Neural progenitor cell (in vitro differentiated cells): ENCODE measurements around the gene ARL4A. TPM values are rescaled to one million over a fixed set of nuclear protein-coding genes. Genes with fewer than 3 reads are reported as not detected.
A peak's percentile ranks its signal among the peaks of the same experiment; 100 is the strongest.

Experiments used
- DNase-seq: peaks from one replicate; pipeline ENCODE4 v3.0.0-alpha.2; 2016; ENCODE audit warnings: low spot score
- H2AFZ ChIP-seq: fragments of 200-600 bp; sonication (generic); replicated peaks from 2 replicates; pipeline ENCODE4 v1.6.1; 2016; ENCODE audit warnings: antibody characterized with exemption
- H3F3A ChIP-seq: fragments of 200-600 bp; sonication (generic); 2 replicates; pipeline ENCODE4 v1.6.1; 2016; ENCODE audit warnings: antibody characterized with exemption, low read depth
- H3K27ac ChIP-seq: fragments of 200-600 bp; sonication (generic); 2 replicates; pipeline ENCODE4 v1.5.1; 2016; ENCODE audit warnings: mild to moderate bottlenecking
- H3K27me3 ChIP-seq: fragments of 200-600 bp; sonication (generic); 2 replicates; pipeline ENCODE4 v1.6.1; 2016; ENCODE audit warnings: mild to moderate bottlenecking, moderate library complexity
- H3K36me3 ChIP-seq: fragments of 200-600 bp; sonication (generic); 2 replicates; pipeline ENCODE4 v1.5.1; 2016
- H3K4me1 ChIP-seq: fragments of 200-600 bp; sonication (generic); 2 replicates; pipeline ENCODE4 v1.6.1; 2016; ENCODE audit warnings: mixed run types
- H3K4me2 ChIP-seq: fragments of 200-600 bp; sonication (generic); 2 replicates; pipeline ENCODE4 v1.6.1; 2016
- H3K4me3 ChIP-seq: fragments of 200-600 bp; sonication (generic); 2 replicates; pipeline ENCODE4 v1.5.1; 2016
- H3K79me2 ChIP-seq: fragments of 200-600 bp; sonication (generic); 2 replicates; pipeline ENCODE4 v1.6.1; 2016; ENCODE audit warnings: low read depth
- H3K9ac ChIP-seq: fragments of 200-600 bp; sonication (generic); 2 replicates; pipeline ENCODE4 v1.6.1; 2016
- H3K9me3 ChIP-seq: fragments of 200-600 bp; sonication (generic); 2 replicates; pipeline ENCODE4 v1.5.1; 2016; ENCODE audit warnings: low read depth
- H4K20me1 ChIP-seq: fragments of 200-600 bp; sonication (generic); 2 replicates; pipeline ENCODE4 v1.6.1; 2016; ENCODE audit warnings: low read depth
- H3K27ac Mint-ChIP-seq: 3 replicates; pipeline ENCODE4 v1.8.0; 2021; ENCODE audit warnings: mixed read lengths
- H3K27me3 Mint-ChIP-seq: 2 replicates; pipeline ENCODE4 v1.8.0; 2022; ENCODE audit warnings: low read depth, mild to moderate bottlenecking, inconsistent platforms, moderate library complexity, mixed read lengths; ENCODE audit not compliant: insufficient read depth
- H3K36me3 Mint-ChIP-seq: 3 replicates; pipeline ENCODE4 v1.8.0; 2021; ENCODE audit warnings: mixed read lengths
- H3K4me1 Mint-ChIP-seq: 3 replicates; pipeline ENCODE4 v1.8.0; 2021; ENCODE audit warnings: mixed read lengths
- H3K4me3 Mint-ChIP-seq: 3 replicates; pipeline ENCODE4 v1.8.0; 2021; ENCODE audit warnings: mild to moderate bottlenecking, moderate library complexity, mixed read lengths
- H3K9me3 Mint-ChIP-seq: 3 replicates; pipeline ENCODE4 v1.8.0; 2020; ENCODE audit warnings: mixed read lengths
- EZH2 ChIP-seq: fragments of 200-600 bp; sonication (generic); IDR thresholded peaks from 2 replicates; pipeline ENCODE4 v1.6.1; 2017; ENCODE audit warnings: antibody characterized with exemption, mild to moderate bottlenecking, moderate library complexity
- EZH2phosphoT487 ChIP-seq: fragments of 200-600 bp; sonication (generic); IDR thresholded peaks from 2 replicates; pipeline ENCODE4 v1.6.1; 2017; ENCODE audit warnings: antibody characterized with exemption
- total RNA-seq: library from RNA; depleted of rRNA; stranded (reverse); fragments of >200 nt; gene quantifications from 2 replicates; pipeline ENCODE4 v1.2.3, GENCODE V29; 2015; ENCODE audit warnings: low replicate concordance
- TF ChIP-seq, protein P1 (sequence below): fragments of 200-600 bp; sonication (generic); IDR thresholded peaks from 2 replicates; pipeline ENCODE4 v1.5.1; 2017; ENCODE audit warnings: antibody characterized with exemption, mild to moderate bottlenecking

Gene ARL4A
- total RNA-seq, 1 donor from 2014 or later = 43.5 TPM

DNA sequence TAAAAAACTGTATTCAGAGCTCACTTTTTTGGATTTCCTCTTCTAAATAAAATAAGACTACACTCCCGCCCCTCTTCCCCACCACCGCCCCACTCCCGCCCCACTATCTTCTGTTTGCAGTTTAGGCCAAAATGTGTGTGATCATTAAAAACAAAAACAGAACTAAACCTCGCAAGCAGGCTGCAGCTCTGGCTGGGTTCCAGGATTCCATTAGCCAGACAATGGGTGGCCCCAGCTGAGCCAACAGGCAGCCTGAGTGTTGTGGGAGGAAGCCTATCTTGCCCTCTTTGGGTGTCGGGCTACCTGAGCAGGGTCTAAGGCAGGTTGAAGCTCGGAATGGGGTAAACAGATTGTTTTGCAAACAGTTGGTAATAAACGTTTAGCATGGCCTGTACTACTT is 41.7 kb downstream of the ARL4A start:
- no peaks in the 10 kb centered on the region for H3K9me3 ChIP-seq
- no peaks in the 10 kb centered on the region for H4K20me1 ChIP-seq
- no peaks in the 10 kb centered on the region for H3K27me3 ChIP-seq
- H3F3A ChIP-seq = no peaks in the 10 kb centered on the region
- H3K4me2 ChIP-seq = peak overlapping the region; percentile 15
- DNase-seq = peak; percentile 55
- H3K27ac Mint-ChIP-seq = no peak overlapping the region
- peaks cover 3% of the 10 kb centered on the region for H3K27me3 Mint-ChIP-seq
- peak overlapping the region; percentile 90 for H2AFZ ChIP-seq
- TF ChIP-seq EZH2 (no peak), EZH2phosphoT487 (no peak)
- TF ChIP-seq, protein P1, sequence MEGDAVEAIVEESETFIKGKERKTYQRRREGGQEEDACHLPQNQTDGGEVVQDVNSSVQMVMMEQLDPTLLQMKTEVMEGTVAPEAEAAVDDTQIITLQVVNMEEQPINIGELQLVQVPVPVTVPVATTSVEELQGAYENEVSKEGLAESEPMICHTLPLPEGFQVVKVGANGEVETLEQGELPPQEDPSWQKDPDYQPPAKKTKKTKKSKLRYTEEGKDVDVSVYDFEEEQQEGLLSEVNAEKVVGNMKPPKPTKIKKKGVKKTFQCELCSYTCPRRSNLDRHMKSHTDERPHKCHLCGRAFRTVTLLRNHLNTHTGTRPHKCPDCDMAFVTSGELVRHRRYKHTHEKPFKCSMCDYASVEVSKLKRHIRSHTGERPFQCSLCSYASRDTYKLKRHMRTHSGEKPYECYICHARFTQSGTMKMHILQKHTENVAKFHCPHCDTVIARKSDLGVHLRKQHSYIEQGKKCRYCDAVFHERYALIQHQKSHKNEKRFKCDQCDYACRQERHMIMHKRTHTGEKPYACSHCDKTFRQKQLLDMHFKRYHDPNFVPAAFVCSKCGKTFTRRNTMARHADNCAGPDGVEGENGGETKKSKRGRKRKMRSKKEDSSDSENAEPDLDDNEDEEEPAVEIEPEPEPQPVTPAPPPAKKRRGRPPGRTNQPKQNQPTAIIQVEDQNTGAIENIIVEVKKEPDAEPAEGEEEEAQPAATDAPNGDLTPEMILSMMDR = no peak
- no peaks in the 10 kb centered on the region for H3K79me2 ChIP-seq
- H3K9me3 Mint-ChIP-seq = peaks cover 3% of the 10 kb centered on the region
- H3K4me3 Mint-ChIP-seq = no peak overlapping the region
- peaks cover 11% of the 10 kb centered on the region for H3K4me1 ChIP-seq
- peaks cover 2% of the 10 kb centered on the region for H3K36me3 Mint-ChIP-seq
- H3K4me3 ChIP-seq = no peak overlapping the region
- no peaks in the 10 kb centered on the region for H3K36me3 ChIP-seq
- H3K27ac ChIP-seq = peak overlapping the region; percentile 31
- peaks cover 27% of the 10 kb centered on the region for H3K4me1 Mint-ChIP-seq
- H3K9ac ChIP-seq = no peak overlapping the region

DNA sequence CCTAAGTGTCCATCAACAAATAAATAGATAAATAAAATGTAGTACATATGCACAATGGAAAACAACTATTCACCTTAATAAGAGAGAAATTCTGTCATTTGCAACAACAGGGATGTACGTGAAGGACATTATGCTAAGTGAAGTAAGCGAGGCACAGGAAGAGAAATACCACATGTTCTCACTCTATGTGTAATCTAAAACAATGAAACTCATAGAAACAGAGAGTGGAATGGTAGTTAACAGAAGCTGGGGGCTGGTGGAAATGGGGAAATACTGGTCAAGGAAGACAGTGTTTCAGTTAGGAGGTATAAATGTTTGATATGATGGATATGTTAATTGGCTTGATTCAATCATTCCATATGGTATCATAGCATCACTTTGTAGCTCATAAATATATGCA is 43.1 kb downstream of the ARL4A start:
- Mint-ChIP-seq H3K9me3 (no peaks in the 10 kb centered on the region), H3K27ac (no peak overlapping the region), H3K4me3 (no peak overlapping the region), H3K27me3 (peaks cover 3% of the 10 kb centered on the region), H3K36me3 (peaks cover 2% of the 10 kb centered on the region), H3K4me1 (peaks cover 37% of the 10 kb centered on the region)
- TF ChIP-seq EZH2phosphoT487 (no peak), EZH2 (no peak)
- TF ChIP-seq, protein P1 = no peak
- Histone ChIP-seq H3K4me2 (no peak overlapping the region), H4K20me1 (no peaks in the 10 kb centered on the region), H3K36me3 (no peaks in the 10 kb centered on the region), H3K4me3 (no peak overlapping the region), H3K9me3 (no peaks in the 10 kb centered on the region), H3K27ac (no peak overlapping the region), H3K4me1 (peaks cover 11% of the 10 kb centered on the region), H3K27me3 (no peaks in the 10 kb centered on the region), H2AFZ (no peak overlapping the region), H3K79me2 (no peaks in the 10 kb centered on the region), H3F3A (no peaks in the 10 kb centered on the region), H3K9ac (no peak overlapping the region)
- DNase-seq = no peak

- no peaks in the 10 kb centered on the region for H4K20me1 ChIP-seq
- TF ChIP-seq EZH2phosphoT487 = no peak
- no peak for TF ChIP-seq EZH2
- TF ChIP-seq, protein P1 = no peak
- H3K4me2 ChIP-seq = no peak overlapping the region
- H3K27ac ChIP-seq = no peak overlapping the region
- Mint-ChIP-seq H3K27me3 (peaks cover 3% of the 10 kb centered on the region), H3K36me3 (peaks cover 2% of the 10 kb centered on the region), H3K27ac (peak overlapping the region; percentile 93), H3K9me3 (no peaks in the 10 kb centered on the region), H3K4me3 (no peak overlapping the region), H3K4me1 (peaks cover 38% of the 10 kb centered on the region)
- H3K36me3 ChIP-seq = no peaks in the 10 kb centered on the region
- H3F3A ChIP-seq = no peaks in the 10 kb centered on the region
- H3K9ac ChIP-seq = no peak overlapping the region
- no peaks in the 10 kb centered on the region for H3K9me3 ChIP-seq
- H3K4me1 ChIP-seq = peaks cover 11% of the 10 kb centered on the region
- H3K79me2 ChIP-seq = no peaks in the 10 kb centered on the region
- no peaks in the 10 kb centered on the region for H3K27me3 ChIP-seq
- DNase-seq = no peak
- H3K4me3 ChIP-seq = no peak overlapping the region
- peak overlapping the region; percentile 54 for H2AFZ ChIP-seq
Observed at GRCh38 chr7:12731214-12731656, 43.8 kb downstream of the ARL4A start.
